HEK293 (cell line): ENCODE results near the gene TBC1D17.

Experiments
- CTCF ChIA-PET: fragments of 350-600 bp; formaldehyde crosslinking; extraction: SDS; loops from one replicate; lab custom pipeline; 2021; ENCODE audit warnings: antibody characterized with exemption; lab: Yijun Ruan, JAX
- POLR2A ChIA-PET: fragments of 300-600 bp; formaldehyde crosslinking; extraction: SDS; loops from one replicate; lab custom pipeline; 2020; ENCODE audit warnings: antibody characterized with exemption, inconsistent platforms; lab: Yijun Ruan, JAX
- H3K27ac ChIP-seq: fragments of 200-500 bp; sonication (Bioruptor generic); 2 replicates; pipeline ENCODE4 v1.5.1; 2014; ENCODE audit warnings: low read depth, low read length, control low read depth, inconsistent platforms; ENCODE audit errors: extremely low read depth
- H3K36me3 ChIP-seq, 2 experiments: fragments of 200-500 bp in 1 of 2; sonication (Bioruptor generic) in 1 of 2; 1 replicate in 1 of 2; 2 replicates in 1 of 2; pipeline ENCODE4 v1.5.1; 2014 to 2017; ENCODE audit warnings: inconsistent platforms in 2 of 2, low read length in 2 of 2; ENCODE audit not compliant: control insufficient read depth in 2 of 2, insufficient read depth in 1 of 2
- H3K4me1 ChIP-seq: fragments of 200-500 bp; sonication (Bioruptor generic); 2 replicates; pipeline ENCODE4 v1.5.1; 2014; ENCODE audit warnings: mild to moderate bottlenecking, low read length, inconsistent platforms; ENCODE audit not compliant: control insufficient read depth, insufficient read depth
- H3K4me3 ChIP-seq: 2 replicates; pipeline ENCODE4 v1.5.1; 2011; ENCODE audit warnings: low read depth, mild to moderate bottlenecking, control low read depth, low read length, moderate library complexity
- H3K9me3 ChIP-seq: fragments of 200-500 bp; sonication (Bioruptor generic); 2 replicates; pipeline ENCODE4 v1.5.1; 2014; ENCODE audit warnings: low read depth, low read length, inconsistent platforms; ENCODE audit not compliant: control insufficient read depth, insufficient read depth
- EGR2 ChIP-seq: fragments of 450-650 bp; formaldehyde crosslinking; IDR thresholded peaks from 2 replicates; pipeline ENCODE4 v1.5.1; 2016; ENCODE audit warnings: low read depth, missing biosample characterization, missing genetic modification characterization
- GLIS2 ChIP-seq: fragments of 450-650 bp; formaldehyde crosslinking; IDR thresholded peaks from 2 replicates; pipeline ENCODE4 v1.5.1; 2016; ENCODE audit warnings: missing biosample characterization, missing genetic modification characterization
- HOXD13 ChIP-seq: sonication (generic); formaldehyde crosslinking; IDR thresholded peaks from 2 replicates; pipeline ENCODE4 v1.8.0; 2022; ENCODE audit warnings: missing genetic modification reagents, borderline replicate concordance
- KLF1 ChIP-seq: fragments of 450-650 bp; formaldehyde crosslinking; IDR thresholded peaks from 2 replicates; pipeline ENCODE4 v1.5.1; 2016; ENCODE audit warnings: missing biosample characterization, missing genetic modification characterization
- KLF10 ChIP-seq: fragments of 450-650 bp; IDR thresholded peaks from 2 replicates; pipeline ENCODE4 v1.5.1; 2018; ENCODE audit warnings: missing biosample characterization, mild to moderate bottlenecking, missing genetic modification characterization
- KLF8 ChIP-seq: fragments of 450-650 bp; formaldehyde crosslinking; IDR thresholded peaks from 2 replicates; pipeline ENCODE4 v1.5.1; 2016; ENCODE audit warnings: missing biosample characterization, missing genetic modification characterization
- ZBTB7A ChIP-seq: fragments of 450-650 bp; formaldehyde crosslinking; IDR thresholded peaks from 2 replicates; pipeline ENCODE4 v1.5.1; 2016; ENCODE audit warnings: low read depth, missing biosample characterization, missing genetic modification characterization
- ZNF112 ChIP-seq: fragments of 450-650 bp; formaldehyde crosslinking; IDR thresholded peaks from 2 replicates; pipeline ENCODE4 v1.5.0; 2017; ENCODE audit warnings: missing biosample characterization, missing genetic modification characterization
- ZNF121 ChIP-seq: fragments of 450-650 bp; formaldehyde crosslinking; IDR thresholded peaks from 2 replicates; pipeline ENCODE4 v1.5.1; 2016; ENCODE audit warnings: missing biosample characterization, missing genetic modification characterization
- ZNF155 ChIP-seq: fragments of 450-650 bp; formaldehyde crosslinking; IDR thresholded peaks from 2 replicates; pipeline ENCODE4 v1.5.1; 2016; ENCODE audit warnings: missing biosample characterization, missing genetic modification characterization
- ZNF211 ChIP-seq: fragments of 450-650 bp; formaldehyde crosslinking; IDR thresholded peaks from 2 replicates; pipeline ENCODE4 v1.5.1; 2016; ENCODE audit warnings: low read depth, missing biosample characterization, missing genetic modification characterization
- ZNF292 ChIP-seq: fragments of 450-650 bp; formaldehyde crosslinking; IDR thresholded peaks from 2 replicates; pipeline ENCODE4 v1.5.1; 2016; ENCODE audit warnings: low read depth, missing biosample characterization, missing genetic modification characterization, borderline replicate concordance
- ZNF335 ChIP-seq: fragments of 450-650 bp; formaldehyde crosslinking; conservative IDR thresholded peaks from 2 replicates; pipeline ENCODE4 v1.5.1; 2016; ENCODE audit warnings: missing biosample characterization, missing genetic modification characterization
- ZNF501 ChIP-seq: fragments of 450-650 bp; formaldehyde crosslinking; IDR thresholded peaks from 2 replicates; pipeline ENCODE4 v1.5.1; 2016; ENCODE audit warnings: missing biosample characterization, missing genetic modification characterization
- ZNF529 ChIP-seq: fragments of 450-650 bp; formaldehyde crosslinking; IDR thresholded peaks from 2 replicates; pipeline ENCODE4 v1.5.1; 2017; ENCODE audit warnings: missing genetic modification characterization, missing biosample characterization; ENCODE audit not compliant: insufficient replicate concordance
- ZNF549 ChIP-seq: fragments of 450-650 bp; IDR thresholded peaks from 2 replicates; pipeline ENCODE4 v1.5.1; 2018; ENCODE audit warnings: missing biosample characterization, missing genetic modification characterization, mild to moderate bottlenecking, inconsistent platforms, moderate library complexity
- ZNF621 ChIP-seq: fragments of 450-650 bp; formaldehyde crosslinking; IDR thresholded peaks from 2 replicates; pipeline ENCODE4 v1.5.1; 2017; ENCODE audit warnings: missing biosample characterization, missing genetic modification characterization
- ZNF785 ChIP-seq: fragments of 450-650 bp; formaldehyde crosslinking; IDR thresholded peaks from 2 replicates; pipeline ENCODE4 v1.5.1; 2016; ENCODE audit warnings: missing biosample characterization, missing genetic modification characterization
- ZNF830 ChIP-seq: fragments of 450-650 bp; IDR thresholded peaks from 2 replicates; pipeline ENCODE4 v1.5.0; 2018; ENCODE audit warnings: missing biosample characterization, missing genetic modification characterization, low read depth, mild to moderate bottlenecking, moderate library complexity
- ZSCAN16 ChIP-seq: fragments of 450-650 bp; formaldehyde crosslinking; IDR thresholded peaks from 2 replicates; pipeline ENCODE4 v1.5.1; 2016; ENCODE audit warnings: missing biosample characterization, missing genetic modification characterization
- TF ChIP-seq, protein P1 (sequence below): fragments of 450-650 bp; formaldehyde crosslinking; IDR thresholded peaks from 2 replicates; pipeline ENCODE4 v1.5.1; 2016; ENCODE audit warnings: missing biosample characterization, missing genetic modification characterization
- TF ChIP-seq, protein P2 (sequence below): fragments of 450-650 bp; formaldehyde crosslinking; IDR thresholded peaks from 2 replicates; pipeline ENCODE4 v1.5.1; 2016; ENCODE audit warnings: missing biosample characterization, missing genetic modification characterization, borderline replicate concordance
- TF ChIP-seq, protein P3 (sequence below): fragments of 450-650 bp; formaldehyde crosslinking; IDR thresholded peaks from 2 replicates; pipeline ENCODE4 v1.5.1; 2016; ENCODE audit warnings: missing biosample characterization, missing genetic modification characterization
- TF ChIP-seq, protein P4 (sequence below): fragments of 450-650 bp; formaldehyde crosslinking; IDR thresholded peaks from 2 replicates; pipeline ENCODE4 v1.5.1; 2017; ENCODE audit warnings: missing biosample characterization, mild to moderate bottlenecking, missing genetic modification characterization, moderate library complexity
- TF ChIP-seq, protein P5 (sequence below): fragments of 450-650 bp; formaldehyde crosslinking; IDR thresholded peaks from 2 replicates; pipeline ENCODE4 v1.5.1; 2016; ENCODE audit warnings: missing biosample characterization, missing genetic modification characterization
- TF ChIP-seq, protein P6 (sequence below): fragments of 450-650 bp; formaldehyde crosslinking; IDR thresholded peaks from 2 replicates; pipeline ENCODE4 v1.5.1; 2016; ENCODE audit warnings: missing biosample characterization, missing genetic modification characterization

TBC1D17 gene

DNA sequence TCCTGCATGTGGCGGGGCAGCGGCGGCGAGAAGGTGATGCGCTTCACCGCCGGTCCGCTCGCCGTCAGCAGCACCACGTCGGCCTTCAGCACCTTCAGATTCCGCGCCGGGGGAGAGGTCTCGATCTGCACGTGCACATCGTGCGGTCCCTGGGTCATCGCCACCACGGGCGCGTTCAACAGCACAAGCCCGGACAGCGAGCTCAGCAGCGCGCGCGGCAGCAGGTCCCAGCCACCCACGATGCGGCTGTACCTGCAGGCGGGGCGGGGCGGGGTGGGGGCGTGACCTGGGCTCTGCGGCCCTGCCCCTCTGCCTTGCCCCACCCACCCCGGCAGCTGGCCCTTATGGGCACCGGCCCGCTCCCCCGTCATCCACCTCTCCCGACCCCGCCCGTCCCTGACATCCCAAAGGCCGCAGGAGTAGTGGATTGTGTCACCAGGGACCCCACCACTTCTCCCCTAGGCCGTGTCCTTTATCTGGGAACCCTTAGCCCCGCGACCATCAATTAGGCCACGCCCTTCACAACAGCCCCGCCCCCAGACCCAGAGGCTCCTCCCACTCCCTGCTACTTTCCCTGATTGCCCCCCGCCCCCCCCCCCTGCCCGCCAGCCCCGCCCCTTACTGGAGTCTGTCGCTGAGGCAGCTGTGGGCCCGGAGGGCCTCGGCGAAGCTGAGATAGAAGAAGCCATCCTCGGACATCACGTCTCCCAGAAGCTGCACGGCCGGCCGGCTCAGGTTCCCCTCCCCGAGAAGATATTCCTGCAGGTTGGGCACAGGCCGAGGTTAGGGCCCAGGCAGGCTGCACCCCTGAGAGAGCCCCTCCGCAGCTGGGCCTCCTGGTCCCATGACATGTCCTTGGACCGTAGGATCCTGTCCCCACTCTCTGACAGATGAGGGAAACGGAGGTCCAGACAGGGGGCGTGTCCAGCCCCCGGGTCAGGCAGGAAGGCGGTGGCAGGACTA lies 13.1 kb downstream of the TBC1D17 start:
- CTCF ChIA-PET: interaction anchor here (0.5 to 1.2 kb wide), 6 partner anchors 9 to 152 kb away, joined by 3 to 10 read pairs (median 4); no protein-coding TSS in a partner anchor
- Histone ChIP-seq H3K4me3 (peak overlapping the region; percentile 32), H3K9me3 (no peaks in the 10 kb centered on the region), H3K27ac (peak overlapping the region; percentile 17; the same call in 1 of the 2 replicates), H3K36me3 (peaks cover 0 to 2% of the 10 kb centered on the region in 2 experiments; a peak in 1 of 3 replicates), H3K4me1 (no peaks in the 10 kb centered on the region)
- POLR2A ChIA-PET: interaction anchor here (0.5 to 3.7 kb wide), 9 partner anchors 9 to 39 kb away, joined by 3 to 27 read pairs (median 4); partner anchors contain the start of genes AKT1S1, ATF5, NUP62 and TBC1D17
- TF ChIP-seq KLF1 (tag by site-specific recombination): peak; percentile 88
- peak; percentile 95 for TF ChIP-seq KLF8 (tag by site-specific recombination)
- TF ChIP-seq KLF10 (tag by site-specific recombination): 0 out of 2 replicates have a peak, but pooled peaks have one; percentile 40
- TF ChIP-seq ZNF501 (tag by site-specific recombination): peak; percentile 54; the same call in 1 of the 2 replicates
- peak; percentile 14; the same call in 1 of the 2 replicates for TF ChIP-seq GLIS2 (tag by site-specific recombination)
- TF ChIP-seq ZNF292 (tag by site-specific recombination): no peak
- TF ChIP-seq, protein P1, sequence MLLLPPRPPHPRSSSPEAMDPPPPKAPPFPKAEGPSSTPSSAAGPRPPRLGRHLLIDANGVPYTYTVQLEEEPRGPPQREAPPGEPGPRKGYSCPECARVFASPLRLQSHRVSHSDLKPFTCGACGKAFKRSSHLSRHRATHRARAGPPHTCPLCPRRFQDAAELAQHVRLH (tag by site-specific recombination): peak; percentile 45; the same call in 1 of the 2 replicates
- TF ChIP-seq ZNF121: no peak
- TF ChIP-seq ZNF335: 0 out of 2 replicates have a peak, but pooled peaks have one; percentile 27
- TF ChIP-seq ZNF112: no peak
- TF ChIP-seq HOXD13 (CRISPR knock-in tag): no peak
- no peak for TF ChIP-seq ZNF830 (tag by site-specific recombination)
- TF ChIP-seq, protein P2, sequence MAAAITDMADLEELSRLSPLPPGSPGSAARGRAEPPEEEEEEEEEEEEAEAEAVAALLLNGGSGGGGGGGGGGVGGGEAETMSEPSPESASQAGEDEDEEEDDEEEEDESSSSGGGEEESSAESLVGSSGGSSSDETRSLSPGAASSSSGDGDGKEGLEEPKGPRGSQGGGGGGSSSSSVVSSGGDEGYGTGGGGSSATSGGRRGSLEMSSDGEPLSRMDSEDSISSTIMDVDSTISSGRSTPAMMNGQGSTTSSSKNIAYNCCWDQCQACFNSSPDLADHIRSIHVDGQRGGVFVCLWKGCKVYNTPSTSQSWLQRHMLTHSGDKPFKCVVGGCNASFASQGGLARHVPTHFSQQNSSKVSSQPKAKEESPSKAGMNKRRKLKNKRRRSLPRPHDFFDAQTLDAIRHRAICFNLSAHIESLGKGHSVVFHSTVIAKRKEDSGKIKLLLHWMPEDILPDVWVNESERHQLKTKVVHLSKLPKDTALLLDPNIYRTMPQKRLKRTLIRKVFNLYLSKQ (tag by site-specific recombination): no peak
- no peak for TF ChIP-seq ZNF211 (tag by site-specific recombination)
- TF ChIP-seq, protein P3, sequence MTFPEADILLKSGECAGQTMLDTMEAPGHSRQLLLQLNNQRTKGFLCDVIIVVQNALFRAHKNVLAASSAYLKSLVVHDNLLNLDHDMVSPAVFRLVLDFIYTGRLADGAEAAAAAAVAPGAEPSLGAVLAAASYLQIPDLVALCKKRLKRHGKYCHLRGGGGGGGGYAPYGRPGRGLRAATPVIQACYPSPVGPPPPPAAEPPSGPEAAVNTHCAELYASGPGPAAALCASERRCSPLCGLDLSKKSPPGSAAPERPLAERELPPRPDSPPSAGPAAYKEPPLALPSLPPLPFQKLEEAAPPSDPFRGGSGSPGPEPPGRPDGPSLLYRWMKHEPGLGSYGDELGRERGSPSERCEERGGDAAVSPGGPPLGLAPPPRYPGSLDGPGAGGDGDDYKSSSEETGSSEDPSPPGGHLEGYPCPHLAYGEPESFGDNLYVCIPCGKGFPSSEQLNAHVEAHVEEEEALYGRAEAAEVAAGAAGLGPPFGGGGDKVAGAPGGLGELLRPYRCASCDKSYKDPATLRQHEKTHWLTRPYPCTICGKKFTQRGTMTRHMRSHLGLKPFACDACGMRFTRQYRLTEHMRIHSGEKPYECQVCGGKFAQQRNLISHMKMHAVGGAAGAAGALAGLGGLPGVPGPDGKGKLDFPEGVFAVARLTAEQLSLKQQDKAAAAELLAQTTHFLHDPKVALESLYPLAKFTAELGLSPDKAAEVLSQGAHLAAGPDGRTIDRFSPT (tag by site-specific recombination): no peak
- TF ChIP-seq, protein P4, sequence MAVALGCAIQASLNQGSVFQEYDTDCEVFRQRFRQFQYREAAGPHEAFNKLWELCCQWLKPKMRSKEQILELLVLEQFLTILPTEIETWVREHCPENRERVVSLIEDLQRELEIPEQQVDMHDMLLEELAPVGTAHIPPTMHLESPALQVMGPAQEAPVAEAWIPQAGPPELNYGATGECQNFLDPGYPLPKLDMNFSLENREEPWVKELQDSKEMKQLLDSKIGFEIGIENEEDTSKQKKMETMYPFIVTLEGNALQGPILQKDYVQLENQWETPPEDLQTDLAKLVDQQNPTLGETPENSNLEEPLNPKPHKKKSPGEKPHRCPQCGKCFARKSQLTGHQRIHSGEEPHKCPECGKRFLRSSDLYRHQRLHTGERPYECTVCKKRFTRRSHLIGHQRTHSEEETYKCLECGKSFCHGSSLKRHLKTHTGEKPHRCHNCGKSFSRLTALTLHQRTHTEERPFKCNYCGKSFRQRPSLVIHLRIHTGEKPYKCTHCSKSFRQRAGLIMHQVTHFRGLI (tag by site-specific recombination): no peak
- TF ChIP-seq ZNF785 (tag by site-specific recombination): peak; percentile 85; the same call in 1 of the 2 replicates
- TF ChIP-seq ZNF155 (tag by site-specific recombination): no peak
- no peak for TF ChIP-seq ZNF549 (tag by site-specific recombination)
- TF ChIP-seq ZSCAN16 (tag by site-specific recombination): no peak
- TF ChIP-seq ZNF621: no peak
- TF ChIP-seq ZBTB7A (tag by site-specific recombination): no peak
- TF ChIP-seq, protein P5, sequence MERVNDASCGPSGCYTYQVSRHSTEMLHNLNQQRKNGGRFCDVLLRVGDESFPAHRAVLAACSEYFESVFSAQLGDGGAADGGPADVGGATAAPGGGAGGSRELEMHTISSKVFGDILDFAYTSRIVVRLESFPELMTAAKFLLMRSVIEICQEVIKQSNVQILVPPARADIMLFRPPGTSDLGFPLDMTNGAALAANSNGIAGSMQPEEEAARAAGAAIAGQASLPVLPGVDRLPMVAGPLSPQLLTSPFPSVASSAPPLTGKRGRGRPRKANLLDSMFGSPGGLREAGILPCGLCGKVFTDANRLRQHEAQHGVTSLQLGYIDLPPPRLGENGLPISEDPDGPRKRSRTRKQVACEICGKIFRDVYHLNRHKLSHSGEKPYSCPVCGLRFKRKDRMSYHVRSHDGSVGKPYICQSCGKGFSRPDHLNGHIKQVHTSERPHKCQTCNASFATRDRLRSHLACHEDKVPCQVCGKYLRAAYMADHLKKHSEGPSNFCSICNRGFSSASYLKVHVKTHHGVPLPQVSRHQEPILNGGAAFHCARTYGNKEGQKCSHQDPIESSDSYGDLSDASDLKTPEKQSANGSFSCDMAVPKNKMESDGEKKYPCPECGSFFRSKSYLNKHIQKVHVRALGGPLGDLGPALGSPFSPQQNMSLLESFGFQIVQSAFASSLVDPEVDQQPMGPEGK (tag by site-specific recombination): peak; percentile 32; the same call in 1 of the 2 replicates
- TF ChIP-seq EGR2 (tag by site-specific recombination): no peak
- TF ChIP-seq, protein P6, sequence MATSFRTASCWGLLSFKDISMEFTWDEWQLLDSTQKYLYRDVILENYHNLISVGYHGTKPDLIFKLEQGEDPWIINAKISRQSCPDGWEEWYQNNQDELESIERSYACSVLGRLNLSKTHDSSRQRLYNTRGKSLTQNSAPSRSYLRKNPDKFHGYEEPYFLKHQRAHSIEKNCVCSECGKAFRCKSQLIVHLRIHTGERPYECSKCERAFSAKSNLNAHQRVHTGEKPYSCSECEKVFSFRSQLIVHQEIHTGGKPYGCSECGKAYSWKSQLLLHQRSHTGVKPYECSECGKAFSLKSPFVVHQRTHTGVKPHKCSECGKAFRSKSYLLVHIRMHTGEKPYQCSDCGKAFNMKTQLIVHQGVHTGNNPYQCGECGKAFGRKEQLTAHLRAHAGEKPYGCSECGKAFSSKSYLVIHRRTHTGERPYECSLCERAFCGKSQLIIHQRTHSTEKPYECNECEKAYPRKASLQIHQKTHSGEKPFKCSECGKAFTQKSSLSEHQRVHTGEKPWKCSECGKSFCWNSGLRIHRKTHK (tag by site-specific recombination): no peak
- no peak for TF ChIP-seq ZNF529 (tag by site-specific recombination)
